Hepatocyte (in vitro differentiated cells): ENCODE results near the gene DCXR. TPM values are rescaled to one million over a fixed set of nuclear protein-coding genes. Genes with fewer than 3 reads are reported as not detected.

Experiments
- DNase-seq: peaks from one replicate; pipeline ENCODE4 v3.0.0-alpha.2; 2016; ENCODE audit warnings: low spot score
- H2AFZ ChIP-seq: fragments of 200-600 bp; sonication (generic); 2 replicates; pipeline ENCODE4 v1.6.0; 2016; ENCODE audit warnings: antibody characterized with exemption, mild to moderate bottlenecking
- H3K27ac ChIP-seq: fragments of 200-600 bp; sonication (generic); 2 replicates; pipeline ENCODE4 v1.5.1; 2016; ENCODE audit warnings: mild to moderate bottlenecking
- H3K27me3 ChIP-seq: fragments of 200-600 bp; sonication (generic); 2 replicates; pipeline ENCODE4 v1.6.1; 2016
- H3K36me3 ChIP-seq: fragments of 200-600 bp; sonication (generic); replicated peaks from 2 replicates; pipeline ENCODE4 v1.5.1; 2016; ENCODE audit warnings: low read depth; ENCODE audit not compliant: insufficient read depth
- H3K4me1 ChIP-seq: fragments of 200-600 bp; sonication (generic); 2 replicates; pipeline ENCODE4 v1.5.1; 2016; ENCODE audit warnings: mild to moderate bottlenecking, moderate library complexity; ENCODE audit not compliant: insufficient read depth
- H3K4me2 ChIP-seq: fragments of 200-600 bp; sonication (generic); 2 replicates; pipeline ENCODE4 v1.6.0; 2016
- H3K4me3 ChIP-seq: fragments of 200-600 bp; sonication (generic); 2 replicates; pipeline ENCODE4 v1.5.1; 2016; ENCODE audit warnings: mild to moderate bottlenecking
- H3K79me2 ChIP-seq: fragments of 200-600 bp; sonication (generic); 2 replicates; pipeline ENCODE4 v1.6.0; 2017; ENCODE audit warnings: mild to moderate bottlenecking
- H3K9me2 ChIP-seq: fragments of 200-600 bp; sonication (generic); replicated peaks from 2 replicates; pipeline ENCODE4 v1.6.0; 2017; ENCODE audit warnings: mild to moderate bottlenecking; ENCODE audit not compliant: insufficient read depth
- H3K9me3 ChIP-seq: fragments of 200-600 bp; sonication (generic); 2 replicates; pipeline ENCODE4 v1.5.1; 2016; ENCODE audit warnings: low read depth, mild to moderate bottlenecking
- H4K20me1 ChIP-seq: fragments of 200-600 bp; sonication (generic); 2 replicates; pipeline ENCODE4 v1.6.0; 2016; ENCODE audit warnings: mild to moderate bottlenecking; ENCODE audit not compliant: insufficient read depth, poor library complexity, severe bottlenecking
- EZH2 ChIP-seq: fragments of 200-600 bp; sonication (generic); IDR thresholded peaks from 2 replicates; pipeline ENCODE4 v1.6.1; 2016; ENCODE audit warnings: antibody characterized with exemption, mild to moderate bottlenecking, borderline replicate concordance
- EZH2phosphoT487 ChIP-seq: fragments of 200-600 bp; sonication (generic); IDR thresholded peaks from one replicate; pipeline ENCODE4 v1.6.1; 2018; ENCODE audit warnings: antibody characterized with exemption, mild to moderate bottlenecking, low read depth, moderate library complexity; ENCODE audit not compliant: unreplicated experiment, severe bottlenecking
- WGBS: methylation state at CpG from one replicate; pipeline ENCODE4 v1.1.6; 2016; ENCODE audit warnings: low lambda C conversion rate; ENCODE audit errors: missing lambda C conversion rate; 5-methylcytosine and 5-hydroxymethylcytosine counted together
- polyA plus RNA-seq: library from polyadenylated mRNA; unstranded; fragments of >200 nt; fragmentation: Nextera tagmentation; extraction: Ambion mirVana; gene quantifications from 2 replicates; pipeline ENCODE4 v1.2.1, GENCODE V29; 2016
- total RNA-seq: library from RNA; depleted of rRNA; stranded (reverse); fragments of >200 nt; gene quantifications from 2 replicates; pipeline ENCODE4 v1.2.3, GENCODE V29; 2014
- TF ChIP-seq, protein P1 (sequence below): fragments of 200-600 bp; sonication (generic); IDR thresholded peaks from 2 replicates; pipeline ENCODE4 v1.5.1; 2016; ENCODE audit warnings: antibody characterized with exemption, mild to moderate bottlenecking; ENCODE audit not compliant: poor library complexity

The DCXR gene
- total and polyA plus RNA-seq, 2 experiments from 2014 or later, result 118 to 207 TPM

DNA sequence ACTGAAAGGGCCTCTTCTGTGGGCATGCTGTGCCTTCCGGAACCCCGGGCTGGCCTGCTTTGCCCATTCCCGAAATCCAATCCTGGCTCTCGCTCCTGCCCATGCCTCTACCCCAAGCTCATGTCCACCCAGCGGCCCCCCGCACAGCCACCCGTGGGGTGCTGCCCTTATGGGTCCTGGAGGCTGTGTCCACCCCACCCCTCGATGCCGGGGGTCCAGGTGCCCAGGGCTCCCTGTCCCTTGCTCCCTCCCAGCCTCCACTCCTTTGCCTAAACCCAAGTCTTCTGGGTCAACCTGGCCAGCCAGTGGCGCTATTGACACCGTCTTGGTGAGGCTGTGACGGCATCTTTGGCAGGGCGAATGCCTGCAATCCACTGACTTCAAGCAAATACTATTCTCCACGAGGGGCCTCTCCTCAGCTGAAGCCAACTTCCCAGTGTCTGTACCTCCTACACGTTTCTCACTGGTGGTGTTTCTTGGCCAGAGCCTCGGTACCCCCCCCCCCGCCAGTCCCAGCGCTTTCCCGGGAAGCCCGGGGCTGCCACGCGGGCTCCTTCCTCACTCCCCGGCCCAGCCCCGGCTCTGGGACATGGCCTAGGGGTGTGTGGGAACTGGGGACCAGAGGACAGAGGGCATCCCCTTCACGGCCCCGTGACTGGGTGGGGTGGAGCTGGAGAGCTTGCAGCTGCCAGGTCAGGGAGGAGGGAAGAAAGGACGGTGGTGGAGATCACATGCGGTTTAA lies 40.3 kb upstream of the DCXR start:
- Histone ChIP-seq H3K4me3 (no peak overlapping the region), H3K9me2 (no peaks in the 10 kb centered on the region), H3K79me2 (no peaks in the 10 kb centered on the region), H3K36me3 (no peaks in the 10 kb centered on the region), H3K4me1 (no peaks in the 10 kb centered on the region), H3K27me3 (no peaks in the 10 kb centered on the region), H2AFZ (no peak overlapping the region), H3K27ac (no peak overlapping the region), H4K20me1 (peaks cover 3% of the 10 kb centered on the region), H3K9me3 (no peaks in the 10 kb centered on the region), H3K4me2 (no peak overlapping the region)
- WGBS, result 87% methylated on average over 26 of the region's 28 CpGs
- no peak for DNase-seq
- TF ChIP-seq, protein P1, sequence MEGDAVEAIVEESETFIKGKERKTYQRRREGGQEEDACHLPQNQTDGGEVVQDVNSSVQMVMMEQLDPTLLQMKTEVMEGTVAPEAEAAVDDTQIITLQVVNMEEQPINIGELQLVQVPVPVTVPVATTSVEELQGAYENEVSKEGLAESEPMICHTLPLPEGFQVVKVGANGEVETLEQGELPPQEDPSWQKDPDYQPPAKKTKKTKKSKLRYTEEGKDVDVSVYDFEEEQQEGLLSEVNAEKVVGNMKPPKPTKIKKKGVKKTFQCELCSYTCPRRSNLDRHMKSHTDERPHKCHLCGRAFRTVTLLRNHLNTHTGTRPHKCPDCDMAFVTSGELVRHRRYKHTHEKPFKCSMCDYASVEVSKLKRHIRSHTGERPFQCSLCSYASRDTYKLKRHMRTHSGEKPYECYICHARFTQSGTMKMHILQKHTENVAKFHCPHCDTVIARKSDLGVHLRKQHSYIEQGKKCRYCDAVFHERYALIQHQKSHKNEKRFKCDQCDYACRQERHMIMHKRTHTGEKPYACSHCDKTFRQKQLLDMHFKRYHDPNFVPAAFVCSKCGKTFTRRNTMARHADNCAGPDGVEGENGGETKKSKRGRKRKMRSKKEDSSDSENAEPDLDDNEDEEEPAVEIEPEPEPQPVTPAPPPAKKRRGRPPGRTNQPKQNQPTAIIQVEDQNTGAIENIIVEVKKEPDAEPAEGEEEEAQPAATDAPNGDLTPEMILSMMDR, result no peak
- TF ChIP-seq EZH2phosphoT487 (no peak), EZH2 (no peak)

DNA sequence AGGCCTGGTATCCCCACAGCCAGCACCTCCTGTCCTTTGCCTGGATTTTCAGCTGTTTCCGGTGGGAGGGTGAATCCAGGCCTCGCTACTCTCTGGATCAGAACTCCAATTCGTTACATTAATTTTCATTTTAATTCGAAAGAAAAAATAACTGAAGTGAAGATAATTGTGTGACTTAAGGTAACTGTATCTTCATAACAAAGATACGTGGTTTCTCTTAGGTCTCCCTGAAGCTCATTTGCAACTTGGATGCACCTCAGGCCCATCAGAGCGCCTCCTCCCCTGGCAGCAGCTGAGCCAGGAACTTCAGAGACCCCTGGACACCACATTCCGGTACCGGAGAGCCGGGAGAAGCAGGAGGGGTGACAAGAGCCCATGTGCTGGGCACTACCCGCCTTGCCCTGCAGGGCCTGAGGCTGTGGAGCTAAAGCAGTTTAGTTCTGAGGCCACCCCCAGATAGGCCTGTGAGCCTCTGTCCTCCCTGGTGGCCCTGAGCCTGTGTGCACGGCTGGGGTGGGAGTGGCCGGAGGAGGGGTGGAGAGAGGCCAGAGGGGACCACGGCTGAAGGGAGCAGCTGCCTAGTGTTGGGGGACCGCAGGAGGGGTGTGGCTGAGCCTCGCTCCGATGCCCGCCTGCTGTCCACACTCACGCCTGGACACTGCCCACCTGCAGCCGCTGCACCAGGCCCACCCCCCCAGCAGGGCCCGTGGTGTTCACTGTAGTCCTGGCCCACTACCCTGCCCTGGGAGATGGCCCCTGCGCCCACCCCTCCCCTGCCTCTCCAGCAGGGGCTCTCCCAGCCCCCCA lies 39.5 kb upstream of the DCXR start:
- Histone ChIP-seq H3K9me2 (no peaks in the 10 kb centered on the region), H4K20me1 (peaks cover 3% of the 10 kb centered on the region), H3K27me3 (no peaks in the 10 kb centered on the region), H3K4me3 (no peak overlapping the region), H3K4me1 (no peaks in the 10 kb centered on the region), H2AFZ (no peak overlapping the region), H3K27ac (no peak overlapping the region), H3K4me2 (no peak overlapping the region), H3K79me2 (no peaks in the 10 kb centered on the region), H3K9me3 (no peaks in the 10 kb centered on the region), H3K36me3 (no peaks in the 10 kb centered on the region)
- TF ChIP-seq EZH2 (no peak), EZH2phosphoT487 (no peak)
- TF ChIP-seq, protein P1, result no peak
- WGBS, result 88% methylated on average over 10 of the region's 21 CpGs
- DNase-seq, result no peak

- H3K4me2 ChIP-seq, result no peak overlapping the region
- H4K20me1 ChIP-seq, result peaks cover 3% of the 10 kb centered on the region
- DNase-seq, result no peak
- H3K27ac ChIP-seq, result no peak overlapping the region
- H3K4me3 ChIP-seq, result no peak overlapping the region
- no peaks in the 10 kb centered on the region for H3K27me3 ChIP-seq
- H3K9me2 ChIP-seq, result no peaks in the 10 kb centered on the region
- 87% methylated on average over 25 of the region's 25 CpGs for WGBS
- no peak overlapping the region for H2AFZ ChIP-seq
- no peaks in the 10 kb centered on the region for H3K36me3 ChIP-seq
- H3K4me1 ChIP-seq, result no peaks in the 10 kb centered on the region
- no peak for TF ChIP-seq EZH2phosphoT487
- TF ChIP-seq, protein P1, result no peak
- TF ChIP-seq EZH2, result no peak
- H3K79me2 ChIP-seq, result no peaks in the 10 kb centered on the region
- no peaks in the 10 kb centered on the region for H3K9me3 ChIP-seq
Measured at GRCh38 chr17:82076018-82076784, 38.7 kb upstream of the DCXR start.
